Endodermal cell (in vitro differentiated cells): ENCODE data around the gene CAMK2D. TPM values are rescaled to one million over a fixed set of nuclear protein-coding genes. Genes with fewer than 3 reads are reported as not detected.

Source experiments
- DNase-seq: peaks from one replicate; pipeline ENCODE4 v3.0.0-alpha.2; 2017
- H3K27ac ChIP-seq: 2 replicates; pipeline ENCODE4 v1.5.1; 2013; ENCODE audit warnings: mild to moderate bottlenecking, low read depth, low read length, moderate library complexity
- H3K27me3 ChIP-seq: 2 replicates; pipeline ENCODE4 v1.6.1; 2013; ENCODE audit warnings: mild to moderate bottlenecking, low read length, moderate library complexity; ENCODE audit not compliant: insufficient read depth, control insufficient read depth, poor library complexity, severe bottlenecking
- H3K36me3 ChIP-seq: 2 replicates; pipeline ENCODE4 v1.7.0; 2013; ENCODE audit warnings: mild to moderate bottlenecking, low read length, moderate library complexity; ENCODE audit not compliant: control insufficient read depth, insufficient read depth
- H3K4me1 ChIP-seq: one replicate; pipeline ENCODE4 v1.7.0; 2013; ENCODE audit warnings: low read length; ENCODE audit not compliant: control insufficient read depth, insufficient read depth
- H3K4me3 ChIP-seq: 2 replicates; pipeline ENCODE4 v1.5.1; 2013; ENCODE audit warnings: mild to moderate bottlenecking, low read length, moderate library complexity
- H3K9ac ChIP-seq: 2 replicates; pipeline ENCODE4 v1.6.1; 2013; ENCODE audit warnings: mild to moderate bottlenecking, low read length, moderate library complexity; ENCODE audit not compliant: poor library complexity, severe bottlenecking; ENCODE audit errors: extremely low read depth
- H3K9me3 ChIP-seq: 2 replicates; pipeline ENCODE4 v1.6.1; 2013; ENCODE audit warnings: mild to moderate bottlenecking, low read length, moderate library complexity; ENCODE audit not compliant: control insufficient read depth
- H3K27ac Mint-ChIP-seq: 2 replicates; pipeline ENCODE4 v1.8.0; 2020; ENCODE audit warnings: mixed read lengths
- H3K27me3 Mint-ChIP-seq: 2 replicates; pipeline ENCODE4 v1.8.0; 2021; ENCODE audit warnings: mild to moderate bottlenecking, mixed read lengths; ENCODE audit not compliant: insufficient read depth
- H3K36me3 Mint-ChIP-seq: 2 replicates; pipeline ENCODE4 v1.8.0; 2020; ENCODE audit warnings: low read depth, mixed read lengths
- H3K4me1 Mint-ChIP-seq: 2 replicates; pipeline ENCODE4 v1.8.0; 2020; ENCODE audit warnings: mixed read lengths
- H3K4me3 Mint-ChIP-seq: 2 replicates; pipeline ENCODE4 v1.8.0; 2020; ENCODE audit warnings: mild to moderate bottlenecking, moderate library complexity, mixed read lengths
- H3K9me3 Mint-ChIP-seq: 2 replicates; pipeline ENCODE4 v1.8.0; 2020; ENCODE audit warnings: mild to moderate bottlenecking, mixed read lengths
- WGBS, 2 experiments: methylation state at CpG; one replicate each; pipeline versions ENCODE4 v1.1.5 to v1.1.7; 2013; ENCODE audit warnings: missing lambda C conversion rate in 2 of 2, mixed read lengths in 1 of 2; ENCODE audit not compliant: insufficient coverage in 1 of 2, insufficient read length in 1 of 2; 5-methylcytosine and 5-hydroxymethylcytosine counted together
- total RNA-seq, 2 donors: library from RNA; stranded (reverse); fragmentation: NEBNext Ultra II Directional in 1 of 2; extraction: Animal tissue kit (Norgen Biotek cat#: 25700) in 1 of 2; gene quantifications; 2 replicates in 1 of 2; 3 replicates in 1 of 2; pipeline ENCODE4 v1.2.1, GENCODE V29; 2021
- TF ChIP-seq, protein P1 (sequence below): fragments of 200-600 bp; sonication (generic); conservative IDR thresholded peaks from 2 replicates; pipeline ENCODE4 v1.5.0; 2021; ENCODE audit warnings: antibody characterized with exemption, mild to moderate bottlenecking

The CAMK2D gene
- total RNA-seq, 2 donors from 2014 or later, result 91.1 to 120 TPM

DNA sequence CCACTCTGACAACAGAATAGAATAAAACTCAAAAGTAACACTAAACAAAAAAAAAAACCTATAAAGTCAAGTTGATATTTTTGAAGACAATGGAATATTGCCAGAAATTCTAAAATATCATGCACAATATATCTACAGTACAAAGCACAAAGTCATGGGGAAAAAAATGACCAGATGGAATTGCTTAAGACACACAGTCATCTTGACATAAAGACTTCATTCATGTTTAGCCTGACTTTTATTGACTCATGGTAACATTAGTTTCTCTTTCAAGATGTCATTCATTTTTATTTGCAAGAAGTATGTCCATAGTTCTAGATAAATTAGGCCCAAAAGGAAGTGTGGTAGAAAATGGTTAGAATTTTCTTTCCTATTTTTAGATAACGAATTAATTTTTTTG lies 259.1 kb downstream of the CAMK2D start:
- H3K4me1 Mint-ChIP-seq, result no peaks in the 10 kb centered on the region
- TF ChIP-seq, protein P1, sequence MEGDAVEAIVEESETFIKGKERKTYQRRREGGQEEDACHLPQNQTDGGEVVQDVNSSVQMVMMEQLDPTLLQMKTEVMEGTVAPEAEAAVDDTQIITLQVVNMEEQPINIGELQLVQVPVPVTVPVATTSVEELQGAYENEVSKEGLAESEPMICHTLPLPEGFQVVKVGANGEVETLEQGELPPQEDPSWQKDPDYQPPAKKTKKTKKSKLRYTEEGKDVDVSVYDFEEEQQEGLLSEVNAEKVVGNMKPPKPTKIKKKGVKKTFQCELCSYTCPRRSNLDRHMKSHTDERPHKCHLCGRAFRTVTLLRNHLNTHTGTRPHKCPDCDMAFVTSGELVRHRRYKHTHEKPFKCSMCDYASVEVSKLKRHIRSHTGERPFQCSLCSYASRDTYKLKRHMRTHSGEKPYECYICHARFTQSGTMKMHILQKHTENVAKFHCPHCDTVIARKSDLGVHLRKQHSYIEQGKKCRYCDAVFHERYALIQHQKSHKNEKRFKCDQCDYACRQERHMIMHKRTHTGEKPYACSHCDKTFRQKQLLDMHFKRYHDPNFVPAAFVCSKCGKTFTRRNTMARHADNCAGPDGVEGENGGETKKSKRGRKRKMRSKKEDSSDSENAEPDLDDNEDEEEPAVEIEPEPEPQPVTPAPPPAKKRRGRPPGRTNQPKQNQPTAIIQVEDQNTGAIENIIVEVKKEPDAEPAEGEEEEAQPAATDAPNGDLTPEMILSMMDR, result no peak
- H3K9me3 Mint-ChIP-seq, result no peaks in the 10 kb centered on the region
- no peak overlapping the region for H3K27ac Mint-ChIP-seq
- Histone ChIP-seq H3K4me1 (no peaks in the 10 kb centered on the region), H3K9me3 (peaks cover 6% of the 10 kb centered on the region), H3K4me3 (no peak overlapping the region), H3K27ac (no peak overlapping the region), H3K27me3 (no peaks in the 10 kb centered on the region), H3K36me3 (peaks cover 78% of the 10 kb centered on the region), H3K9ac (no peak overlapping the region)
- peaks cover 37% of the 10 kb centered on the region for H3K36me3 Mint-ChIP-seq
- no peaks in the 10 kb centered on the region for H3K27me3 Mint-ChIP-seq
- no peak for DNase-seq
- no peak overlapping the region for H3K4me3 Mint-ChIP-seq
- WGBS, 2 experiments, result 95% methylated on average over 1 of the region's 1 CpG; no CpG with 5 or more reads in 1 of the 2 experiments

DNA sequence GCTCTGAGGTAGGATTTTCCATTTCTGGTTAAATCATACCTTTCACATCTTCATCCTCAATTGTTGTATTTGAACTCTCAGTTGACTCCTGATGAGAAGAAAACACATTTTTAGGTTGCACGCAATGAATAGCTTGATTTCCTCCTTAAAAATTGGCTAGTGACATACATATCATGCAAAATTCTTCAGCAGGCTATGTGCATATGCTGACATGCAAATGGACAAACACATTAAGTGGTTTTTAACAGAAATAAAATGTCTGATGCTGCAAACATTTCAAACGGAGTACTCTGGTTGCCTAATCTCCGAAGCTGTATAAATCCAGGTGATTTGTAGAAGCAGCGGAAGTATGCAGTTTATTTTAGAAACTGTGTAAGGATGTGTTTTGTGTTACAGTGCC lies 261.1 kb downstream of the CAMK2D start:
- DNase-seq, result no peak
- WGBS, 2 experiments, result 94 to 97% methylated on average over 4 of the region's 4 CpGs
- Mint-ChIP-seq H3K27ac (no peak overlapping the region), H3K27me3 (no peaks in the 10 kb centered on the region), H3K9me3 (peaks cover 14% of the 10 kb centered on the region), H3K4me3 (no peak overlapping the region), H3K36me3 (peaks cover 50% of the 10 kb centered on the region), H3K4me1 (no peaks in the 10 kb centered on the region)
- H3K4me1 ChIP-seq, result no peaks in the 10 kb centered on the region
- H3K27ac ChIP-seq, result no peak overlapping the region
- TF ChIP-seq, protein P1, result no peak
- H3K9ac ChIP-seq, result no peak overlapping the region
- no peaks in the 10 kb centered on the region for H3K27me3 ChIP-seq
- H3K36me3 ChIP-seq, result peaks cover 84% of the 10 kb centered on the region
- no peak overlapping the region for H3K4me3 ChIP-seq
- H3K9me3 ChIP-seq, result peaks cover 26% of the 10 kb centered on the region

DNA sequence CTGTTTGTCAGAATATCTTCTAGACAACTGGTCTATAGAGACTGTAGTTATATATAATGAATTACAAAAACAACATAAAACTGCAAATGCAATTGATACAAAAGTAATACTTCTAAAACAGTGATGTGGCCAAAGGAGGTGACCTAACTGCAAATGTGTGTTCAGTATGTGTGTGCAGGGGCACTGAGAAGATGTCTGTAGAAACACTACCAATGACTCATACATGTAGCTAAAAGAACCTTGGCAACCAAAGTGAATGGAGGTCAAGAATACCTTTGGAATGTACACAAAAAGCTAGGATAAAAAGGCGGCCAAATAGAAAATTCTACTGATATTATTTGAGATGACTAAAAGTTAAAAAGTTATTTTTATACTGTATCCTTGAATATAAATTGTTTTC lies 261.8 kb downstream of the CAMK2D start:
- no peak overlapping the region for H3K9ac ChIP-seq
- H3K36me3 ChIP-seq, result peaks cover 84% of the 10 kb centered on the region
- no peaks in the 10 kb centered on the region for H3K27me3 ChIP-seq
- H3K27ac Mint-ChIP-seq, result no peak overlapping the region
- TF ChIP-seq, protein P1, result no peak
- H3K4me3 Mint-ChIP-seq, result no peak overlapping the region
- no peaks in the 10 kb centered on the region for H3K4me1 Mint-ChIP-seq
- WGBS, 2 experiments, result 100% methylated on average over 1 of the region's 1 CpG; no CpG with 5 or more reads in 1 of the 2 experiments
- no peaks in the 10 kb centered on the region for H3K27me3 Mint-ChIP-seq
- no peak overlapping the region for H3K27ac ChIP-seq
- DNase-seq, result no peak
- no peak overlapping the region for H3K4me3 ChIP-seq
- no peaks in the 10 kb centered on the region for H3K4me1 ChIP-seq
- H3K9me3 ChIP-seq, result peaks cover 33% of the 10 kb centered on the region
- peaks cover 52% of the 10 kb centered on the region for H3K36me3 Mint-ChIP-seq
- H3K9me3 Mint-ChIP-seq, result peaks cover 22% of the 10 kb centered on the region
